HG02884 (cell line): ENCODE results near the gene ENAH.
"Not testable (repeated sequence)": the region's sequence is repeated elsewhere in the genome, so short reads cannot be mapped to it uniquely, and the experiment has no call there.

Source experiments
- ATAC-seq: cut with Tn5 transposase; IDR thresholded peaks from one replicate; pipeline ENCODE4 v1.9.1; 2021; ENCODE audit warnings: mild to moderate bottlenecking, moderate library complexity; ENCODE audit not compliant: unreplicated experiment

The ENAH gene

GRCh38 chr1:225677350-225678124 lies 24.6 kb upstream of the ENAH start:
- ATAC-seq = no peak

GRCh38 chr1:225674381-225674780 lies 21.5 kb upstream of the ENAH start:
- no peak for ATAC-seq

- no peak for ATAC-seq
Observed at GRCh38 chr1:225670806-225671733, 18.1 kb upstream of the ENAH start.

GRCh38 chr1:225670356-225670755 lies 17.4 kb upstream of the ENAH start:
- ATAC-seq = no peak

- ATAC-seq = no peak
Observed at GRCh38 chr1:225668222-225668621, 15.3 kb upstream of the ENAH start.

GRCh38 chr1:225667362-225667761 lies 14.4 kb upstream of the ENAH start:
- ATAC-seq = no peak

GRCh38 chr1:225666495-225666894 lies 13.6 kb upstream of the ENAH start:
- ATAC-seq = no peak

- ATAC-seq = no peak
Observed at GRCh38 chr1:225664762-225665161, 11.8 kb upstream of the ENAH start.

GRCh38 chr1:225662155-225662554 lies 9.2 kb upstream of the ENAH start:
- ATAC-seq = no peak

GRCh38 chr1:225660544-225660946 lies 7.6 kb upstream of the ENAH start:
- ATAC-seq = no peak

- ATAC-seq = no peak
Observed at GRCh38 chr1:225658041-225658440, 5.1 kb upstream of the ENAH start.

- ATAC-seq = no peak
Observed at GRCh38 chr1:225657462-225657989, 4.6 kb upstream of the ENAH start.

- not testable (repeated sequence) for ATAC-seq
Observed at GRCh38 chr1:225656259-225656655, 3.3 kb upstream of the ENAH start.

- no peak for ATAC-seq
Observed at GRCh38 chr1:225655509-225656258, 2.8 kb upstream of the ENAH start.

GRCh38 chr1:225654688-225655508 lies 2.0 kb upstream of the ENAH start:
- ATAC-seq = no peak

- ATAC-seq = no peak
Observed at GRCh38 chr1:225654277-225654597, 1.3 kb upstream of the ENAH start.

GRCh38 chr1:225653463-225654276 lies 747 bp upstream of the ENAH start:
- ATAC-seq = no peak

- no peak for ATAC-seq
Observed at GRCh38 chr1:225651872-225652728, 823 bp downstream of the ENAH start.
